H9 (cell line): Measurements from ENCODE around the gene PARD3. TPM values are rescaled to one million over a fixed set of nuclear protein-coding genes. Genes with fewer than 3 reads are reported as not detected.

Experiments used
- DNase-seq: peaks from one replicate; pipeline ENCODE4 v3.0.0-alpha.2; 2017
- H2AFZ ChIP-seq: one replicate; pipeline ENCODE4 v1.6.1; 2013; ENCODE audit warnings: mild to moderate bottlenecking, low read length, control low read depth, moderate library complexity
- H2AK5ac ChIP-seq: 2 replicates; pipeline ENCODE4 v1.6.1; 2013; ENCODE audit warnings: low read length, control low read depth, mixed read lengths; ENCODE audit not compliant: insufficient read length
- H2BK120ac ChIP-seq: one replicate; pipeline ENCODE4 v1.6.1; 2013; ENCODE audit warnings: low read depth, mild to moderate bottlenecking, low read length, control low read depth, inconsistent platforms; ENCODE audit not compliant: poor library complexity, severe bottlenecking
- H2BK12ac ChIP-seq: 2 replicates; pipeline ENCODE4 v1.6.1; 2013; ENCODE audit warnings: low read length, control low read depth, mixed read lengths, low read depth; ENCODE audit not compliant: insufficient read length
- H2BK15ac ChIP-seq: 2 replicates; pipeline ENCODE4 v1.6.1; 2013; ENCODE audit warnings: low read depth, low read length, control low read depth
- H2BK20ac ChIP-seq: one replicate; pipeline ENCODE4 v1.6.1; 2013; ENCODE audit warnings: low read depth, mild to moderate bottlenecking, low read length, control low read depth, inconsistent platforms; ENCODE audit not compliant: poor library complexity, severe bottlenecking
- H2BK5ac ChIP-seq: 2 replicates; pipeline ENCODE4 v1.6.1; 2013; ENCODE audit warnings: low read length, control low read depth, mixed read lengths; ENCODE audit not compliant: insufficient read length
- H3K14ac ChIP-seq: 2 replicates; pipeline ENCODE4 v1.6.1; 2013; ENCODE audit warnings: low read length, control low read depth; ENCODE audit not compliant: insufficient read depth
- H3K18ac ChIP-seq: 2 replicates; pipeline ENCODE4 v1.6.1; 2013; ENCODE audit warnings: low read depth, mild to moderate bottlenecking, mixed read lengths, low read length, control low read depth; ENCODE audit not compliant: insufficient read length
- H3K23ac ChIP-seq: 2 replicates; pipeline ENCODE4 v1.6.1; 2013; ENCODE audit warnings: low read length, control low read depth, mixed read lengths, low read depth; ENCODE audit not compliant: insufficient read length
- H3K23me2 ChIP-seq: 2 replicates; pipeline ENCODE4 v1.6.1; 2013; ENCODE audit warnings: low read depth, mild to moderate bottlenecking, mixed read lengths, low read length, control low read depth; ENCODE audit not compliant: insufficient read length, poor library complexity, severe bottlenecking
- H3K27ac ChIP-seq: 2 replicates; pipeline ENCODE4 v1.5.1; 2013; ENCODE audit warnings: low read length, control low read depth, mixed read lengths, low read depth; ENCODE audit not compliant: insufficient read length
- H3K27me3 ChIP-seq: 2 replicates; pipeline ENCODE4 v1.6.1; 2013; ENCODE audit warnings: low read length, control low read depth, inconsistent platforms; ENCODE audit not compliant: insufficient read depth
- H3K4ac ChIP-seq: 2 replicates; pipeline ENCODE4 v1.6.1; 2013; ENCODE audit warnings: low read depth, mild to moderate bottlenecking, control low read depth, inconsistent platforms, low read length, moderate library complexity
- H3K4me1 ChIP-seq: 2 replicates; pipeline ENCODE4 v1.6.1; 2013; ENCODE audit warnings: low read length, control low read depth, inconsistent platforms; ENCODE audit not compliant: insufficient read depth
- H3K4me2 ChIP-seq: 2 replicates; pipeline ENCODE4 v1.6.1; 2013; ENCODE audit warnings: low read length, control low read depth, mixed read lengths; ENCODE audit not compliant: insufficient read length, insufficient read depth
- H3K56ac ChIP-seq: 2 replicates; pipeline ENCODE4 v1.6.1; 2013; ENCODE audit warnings: low read depth, mild to moderate bottlenecking, mixed read lengths, low read length, control low read depth; ENCODE audit not compliant: insufficient read length
- H3K79me1 ChIP-seq: 2 replicates; pipeline ENCODE4 v1.6.1; 2013; ENCODE audit warnings: low read depth, mild to moderate bottlenecking, moderate library complexity, low read length, control low read depth, inconsistent platforms; ENCODE audit not compliant: insufficient read depth, poor library complexity, severe bottlenecking
- H3K79me2 ChIP-seq: 2 replicates; pipeline ENCODE4 v1.6.1; 2013; ENCODE audit warnings: low read length, control low read depth, inconsistent platforms; ENCODE audit not compliant: insufficient read depth
- H3K9ac ChIP-seq: 2 replicates; pipeline ENCODE4 v1.6.1; 2013; ENCODE audit warnings: low read length, control low read depth, mixed read lengths; ENCODE audit not compliant: insufficient read length; ENCODE audit errors: extremely low read depth
- H3K9me3 ChIP-seq: one replicate; pipeline ENCODE4 v1.6.1; 2013; ENCODE audit warnings: low read depth, low read length, inconsistent platforms; ENCODE audit not compliant: control insufficient read depth
- H3T11ph ChIP-seq: one replicate; pipeline ENCODE4 v1.6.1; 2013; ENCODE audit warnings: mild to moderate bottlenecking, low read length, control low read depth, inconsistent platforms
- H4K20me1 ChIP-seq: one replicate; pipeline ENCODE4 v1.6.1; 2013; ENCODE audit not compliant: control insufficient read depth, insufficient read length, insufficient read depth
- H4K5ac ChIP-seq: 2 replicates; pipeline ENCODE4 v1.6.1; 2013; ENCODE audit warnings: low read depth, mild to moderate bottlenecking, mixed read lengths, low read length, control low read depth; ENCODE audit not compliant: insufficient read length
- H4K8ac ChIP-seq: replicated peaks from 2 replicates; pipeline ENCODE4 v1.6.1; 2013; ENCODE audit warnings: low read length, control low read depth, mixed read lengths, low read depth; ENCODE audit not compliant: insufficient read length
- H4K91ac ChIP-seq: 2 replicates; pipeline ENCODE4 v1.6.1; 2013; ENCODE audit warnings: low read depth, mild to moderate bottlenecking, moderate library complexity, mixed read lengths, low read length, control low read depth; ENCODE audit not compliant: insufficient read length
- H3K27ac Mint-ChIP-seq, 3 experiments: 2 replicates in 2 of 3; 3 replicates in 1 of 3; pipeline ENCODE4 v1.8.0; 2020 to 2021; ENCODE audit warnings: mixed read lengths in 3 of 3, mild to moderate bottlenecking in 1 of 3, moderate library complexity in 1 of 3
- H3K27me3 Mint-ChIP-seq: 2 replicates; pipeline ENCODE4 v1.8.0; 2021; ENCODE audit warnings: low read depth, mild to moderate bottlenecking, moderate library complexity, mixed read lengths
- H3K36me3 Mint-ChIP-seq, 3 experiments: 2 replicates in 2 of 3; 3 replicates in 1 of 3; pipeline ENCODE4 v1.8.0; 2020 to 2021; ENCODE audit warnings: low read depth in 3 of 3, mixed read lengths in 3 of 3; ENCODE audit not compliant: insufficient read depth in 1 of 3
- H3K4me1 Mint-ChIP-seq, 2 experiments: 2 replicates each; pipeline ENCODE4 v1.8.0; 2020; ENCODE audit warnings: mixed read lengths in 2 of 2
- H3K4me3 Mint-ChIP-seq, 2 experiments: 2 replicates in 1 of 2; 3 replicates in 1 of 2; pipeline ENCODE4 v1.8.0; 2020 to 2021; ENCODE audit warnings: mild to moderate bottlenecking in 2 of 2, mixed read lengths in 2 of 2, moderate library complexity in 1 of 2
- H3K9me3 Mint-ChIP-seq, 2 experiments: 2 replicates in 1 of 2; 3 replicates in 1 of 2; pipeline ENCODE4 v1.8.0; 2020; ENCODE audit warnings: mild to moderate bottlenecking in 2 of 2, mixed read lengths in 2 of 2, moderate library complexity in 1 of 2
- CTCF ChIP-seq: fragments of 200-600 bp; sonication (generic); conservative IDR thresholded peaks from 3 replicates; pipeline ENCODE4 v1.8.0; 2021; ENCODE audit warnings: antibody characterized with exemption, mild to moderate bottlenecking
- WGBS: extraction: QIAGEN DNeasy Blood & Tissue Kit; methylation state at CpG from one replicate; pipeline ENCODE4 v1.1.7; 2013; ENCODE audit warnings: missing lambda C conversion rate, low lambda C conversion rate, mixed read lengths; ENCODE audit not compliant: insufficient read length; ENCODE audit errors: extremely low coverage; 5-methylcytosine and 5-hydroxymethylcytosine counted together
- total RNA-seq: library from RNA; stranded (reverse); gene quantifications from 2 replicates; pipeline ENCODE4 v1.2.1, GENCODE V29; 2021

Gene PARD3
- total RNA-seq, 1 experiment from 2014 or later: 44.7 TPM

- H3K9me3 Mint-ChIP-seq: no peaks in the 10 kb centered on the region
- Histone ChIP-seq H3K79me2 (no peaks in the 10 kb centered on the region), H2BK5ac (no peak overlapping the region), H2BK12ac (no peak overlapping the region), H2AFZ (no peak overlapping the region), H2AK5ac (no peak overlapping the region), H4K5ac (no peak overlapping the region), H3K79me1 (no peaks in the 10 kb centered on the region), H3K4ac (no peak overlapping the region), H4K8ac (no peak overlapping the region), H2BK15ac (no peak overlapping the region), H3K23ac (no peak overlapping the region), H3K18ac (no peak overlapping the region), H2BK120ac (no peak overlapping the region), H3K56ac (no peak overlapping the region), H3K4me1 (peaks cover 2% of the 10 kb centered on the region), H2BK20ac (no peak overlapping the region), H3K4me2 (no peak overlapping the region), H3K27me3 (no peaks in the 10 kb centered on the region), H3K9me3 (no peaks in the 10 kb centered on the region), H4K91ac (no peak overlapping the region), H3T11ph (no peak overlapping the region), H3K27ac (no peak overlapping the region), H3K9ac (no peak overlapping the region), H3K14ac (no peak overlapping the region), H3K23me2 (no peaks in the 10 kb centered on the region), H4K20me1 (no peaks in the 10 kb centered on the region)
- peaks cover 25 to 29% of the 10 kb centered on the region in 2 experiments for H3K4me1 Mint-ChIP-seq
- H3K4me3 Mint-ChIP-seq: no peak overlapping the region
- peak overlapping the region in 1 of 3 experiments; percentile 84; a peak in 1 of 7 replicates for H3K27ac Mint-ChIP-seq
- TF ChIP-seq CTCF: no peak
- DNase-seq: no peak
- peaks cover 0 to 3% (median 0%) of the 10 kb centered on the region in 3 experiments; a peak in 2 of 7 replicates for H3K36me3 Mint-ChIP-seq
- WGBS: no CpG with 5 or more reads among the region's 10 CpGs
- H3K27me3 Mint-ChIP-seq: no peaks in the 10 kb centered on the region; the same call in 1 of the 2 replicates
Measured at GRCh38 chr10:34114914-34115313, 700.2 kb downstream of the PARD3 start.
